Measurements from ENCODE around the gene SIRT6. TPM values are rescaled to one million over a fixed set of nuclear protein-coding genes. Genes with fewer than 3 reads are reported as not detected.

SIRT6 gene
- total RNA-seq, 4 donors from 2014 or later: 141 to 215 (median 194) TPM

GRCh38 chr19:4228765-4229178 is 46.4 kb upstream of the SIRT6 start:
- WGBS, 2 donors (ENCODE audit: low coverage in 1 of 2): 20 to 45% methylated on average over 1 to 2 of the region's 2 CpGs
- H3K27me3 ChIP-seq: peaks cover 60% of the 10 kb centered on the region
- intact Hi-C loops (cut with DNase I; ENCODE audit: low total_unique reads) (no loop called here), in situ Hi-C loops (cut with MboI; ENCODE audit: low pct_ligation_motif_present in 1 of 4, low pct_unique_long_range_greater_than_20kb in 1 of 4, low sequenced_read_pairs in 3 of 4) (loop anchor here in 1 of 4 donors (10.0 kb wide), 1 partner anchor 364 kb away; the partner anchor contains the start of gene ZFR2)
- no peaks in the 10 kb centered on the region for H3K4me1 ChIP-seq
- no peak for DNase-seq
- no peak overlapping the region for H3K27ac ChIP-seq
- no peaks in the 10 kb centered on the region for H3K9me3 ChIP-seq
- H3K36me3 ChIP-seq: no peaks in the 10 kb centered on the region
- TF ChIP-seq POLR2AphosphoS5 (IDR thresholded peaks at IDR 0.05) (no peak), CTCF (IDR thresholded peaks at IDR 0.05) (no peak), POLR2A (IDR thresholded peaks at IDR 0.05) (no peak), EP300 (IDR thresholded peaks at IDR 0.05; ENCODE audit: low read depth) (no peak)
- no peak overlapping the region for H3K4me3 ChIP-seq

- TF ChIP-seq CTCF (IDR thresholded peaks at IDR 0.05): no peak
- TF ChIP-seq EP300 (IDR thresholded peaks at IDR 0.05; ENCODE audit: low read depth): no peak
- no peak for TF ChIP-seq POLR2A (IDR thresholded peaks at IDR 0.05)
- TF ChIP-seq POLR2AphosphoS5 (IDR thresholded peaks at IDR 0.05): no peak
- no peaks in the 10 kb centered on the region for H3K4me1 ChIP-seq
- H3K27ac ChIP-seq: no peak overlapping the region
- no peak for DNase-seq
- in situ Hi-C loops (cut with MboI; ENCODE audit: low pct_ligation_motif_present in 1 of 4, low pct_unique_long_range_greater_than_20kb in 1 of 4, low sequenced_read_pairs in 3 of 4) (loop anchor here in 1 of 4 donors (10.0 kb wide), 1 partner anchor 363 kb away; the partner anchor contains the start of gene ZFR2), intact Hi-C loops (cut with DNase I; ENCODE audit: low total_unique reads) (no loop called here)
- no peak overlapping the region for H3K4me3 ChIP-seq
- H3K27me3 ChIP-seq: peaks cover 60% of the 10 kb centered on the region
- H3K36me3 ChIP-seq: no peaks in the 10 kb centered on the region
- no peaks in the 10 kb centered on the region for H3K9me3 ChIP-seq
Measured at GRCh38 chr19:4227771-4228170, 45.4 kb upstream of the SIRT6 start.

GRCh38 chr19:4225885-4226284 is 43.5 kb upstream of the SIRT6 start:
- intact Hi-C loops (cut with DNase I; ENCODE audit: low total_unique reads): no loop called here
- no peaks in the 10 kb centered on the region for H3K36me3 ChIP-seq
- no peaks in the 10 kb centered on the region for H3K4me1 ChIP-seq
- no peak for TF ChIP-seq CTCF (IDR thresholded peaks at IDR 0.05)
- no peak for TF ChIP-seq POLR2AphosphoS5 (IDR thresholded peaks at IDR 0.05)
- no peak for TF ChIP-seq POLR2A (IDR thresholded peaks at IDR 0.05)
- no peak for TF ChIP-seq EP300 (IDR thresholded peaks at IDR 0.05; ENCODE audit: low read depth)
- no peak overlapping the region for H3K4me3 ChIP-seq
- in situ Hi-C loops (cut with MboI; ENCODE audit: low pct_ligation_motif_present in 1 of 4, low pct_unique_long_range_greater_than_20kb in 1 of 4, low sequenced_read_pairs in 3 of 4): loop anchor here in 1 of 4 donors (10.0 kb wide), 1 partner anchor 361 kb away; the partner anchor contains the start of gene ZFR2
- no peaks in the 10 kb centered on the region for H3K9me3 ChIP-seq
- no peak overlapping the region for H3K27ac ChIP-seq
- peaks cover 49% of the 10 kb centered on the region for H3K27me3 ChIP-seq
- 64 to 68% methylated on average over 8 of the region's 8 CpGs for WGBS, 2 donors (ENCODE audit: low coverage in 1 of 2)
- DNase-seq: no peak

- no peak overlapping the region for H3K27ac ChIP-seq
- H3K9me3 ChIP-seq: no peaks in the 10 kb centered on the region
- intact Hi-C loops (cut with DNase I; ENCODE audit: low total_unique reads): no loop called here
- in situ Hi-C loops (cut with MboI; ENCODE audit: low pct_ligation_motif_present in 1 of 4, low pct_unique_long_range_greater_than_20kb in 1 of 4, low sequenced_read_pairs in 3 of 4): loop anchor here in 2 of 4 donors (10.0 to 25.0 kb wide), 2 partner anchors 360 to 387 kb away; partner anchors contain the start of gene ZFR2 (in 1 of the 2)
- DNase-seq: no peak
- no peaks in the 10 kb centered on the region for H3K36me3 ChIP-seq
- H3K4me1 ChIP-seq: no peaks in the 10 kb centered on the region
- TF ChIP-seq EP300 (IDR thresholded peaks at IDR 0.05; ENCODE audit: low read depth) (no peak), CTCF (IDR thresholded peaks at IDR 0.05) (no peak), POLR2A (IDR thresholded peaks at IDR 0.05) (no peak), POLR2AphosphoS5 (IDR thresholded peaks at IDR 0.05) (no peak)
- peaks cover 35% of the 10 kb centered on the region for H3K27me3 ChIP-seq
- 64 to 81% methylated on average over 6 to 15 of the region's 15 CpGs for WGBS, 2 donors (ENCODE audit: low coverage in 1 of 2)
- no peak overlapping the region for H3K4me3 ChIP-seq
Measured at GRCh38 chr19:4224470-4224869, 42.1 kb upstream of the SIRT6 start.

All from transverse colon (tissue), 4 donors.